OCI-LY1 (cell line): ENCODE data around the gene TUFT1.

ENCODE experiments used
- H2AFZ ChIP-seq: fragments of 200-600 bp; sonication (generic), shearing (Covaris generic); 2 replicates; pipeline ENCODE4 v1.6.0; 2014; ENCODE audit warnings: antibody characterized with exemption, mild to moderate bottlenecking, low read length
- H3F3A ChIP-seq: fragments of 200-600 bp; sonication (generic), shearing (Covaris generic); 2 replicates; pipeline ENCODE4 v1.6.0; 2014; ENCODE audit warnings: mild to moderate bottlenecking, antibody characterized with exemption, low read length, moderate library complexity; ENCODE audit not compliant: insufficient read depth
- H3K27ac ChIP-seq: fragments of 200-600 bp; sonication (generic); 2 replicates; pipeline ENCODE4 v1.5.1; 2014; ENCODE audit warnings: low read length, mixed run types, mild to moderate bottlenecking, low read depth; ENCODE audit not compliant: poor library complexity, severe bottlenecking
- H3K27me3 ChIP-seq: fragments of 200-600 bp; sonication (generic); 2 replicates; pipeline ENCODE4 v1.6.0; 2014; ENCODE audit warnings: antibody characterized with exemption, mild to moderate bottlenecking, low read length, moderate library complexity; ENCODE audit not compliant: insufficient read depth
- H3K36me3 ChIP-seq: fragments of 200-600 bp; sonication (generic); 2 replicates; pipeline ENCODE4 v1.6.1; 2014; ENCODE audit warnings: mild to moderate bottlenecking, antibody characterized with exemption, low read length, moderate library complexity, mixed read lengths; ENCODE audit not compliant: insufficient read depth
- H3K4me1 ChIP-seq: fragments of 200-600 bp; sonication (generic); 2 replicates; pipeline ENCODE4 v1.5.1; 2014; ENCODE audit warnings: mild to moderate bottlenecking, low read length, moderate library complexity; ENCODE audit not compliant: insufficient read depth, severe bottlenecking
- H3K4me2 ChIP-seq: fragments of 200-600 bp; sonication (generic), shearing (Covaris generic); 2 replicates; pipeline ENCODE4 v1.6.1; 2014; ENCODE audit warnings: low read length
- H3K4me3 ChIP-seq: fragments of 200-600 bp; sonication (generic); 2 replicates; pipeline ENCODE4 v1.5.1; 2014; ENCODE audit warnings: low read length, low read depth, mild to moderate bottlenecking, mixed read lengths; ENCODE audit not compliant: poor library complexity, severe bottlenecking
- H3K79me2 ChIP-seq: fragments of 200-600 bp; shearing (Covaris generic); 2 replicates; pipeline ENCODE4 v1.6.1; 2016; ENCODE audit warnings: mixed run types, low read length, mixed read lengths; ENCODE audit not compliant: insufficient read depth
- H3K9ac ChIP-seq: fragments of 200-600 bp; sonication (generic), shearing (Covaris generic); 2 replicates; pipeline ENCODE4 v1.6.1; 2014; ENCODE audit warnings: mild to moderate bottlenecking, low read length, mixed read lengths
- H3K9me2 ChIP-seq: fragments of 200-600 bp; sonication (generic), shearing (Covaris generic); 2 replicates; pipeline ENCODE4 v1.6.1; 2014; ENCODE audit warnings: low read depth, mild to moderate bottlenecking, low read length, mixed read lengths
- H3K9me3 ChIP-seq: fragments of 200-600 bp; shearing (Covaris generic); 2 replicates; pipeline ENCODE4 v1.6.1; 2014; ENCODE audit warnings: low read length, mixed read lengths
- H4K20me1 ChIP-seq: fragments of 200-600 bp; sonication (generic), shearing (Covaris generic); 2 replicates; pipeline ENCODE4 v1.6.0; 2016; ENCODE audit warnings: mild to moderate bottlenecking, low read length; ENCODE audit not compliant: insufficient read depth
- EZH2 ChIP-seq: fragments of 200-600 bp; sonication (generic), shearing (Covaris generic); IDR thresholded peaks from 2 replicates; pipeline ENCODE4 v1.8.0; 2017; ENCODE audit warnings: borderline replicate concordance, mixed run types, mild to moderate bottlenecking, antibody characterized with exemption, low read length, moderate library complexity, mixed read lengths
- TF ChIP-seq, protein P1 (sequence below): fragments of 200-600 bp; sonication (generic), shearing (Covaris generic); IDR thresholded peaks from 2 replicates; pipeline ENCODE4 v1.5.1; 2017; ENCODE audit warnings: mild to moderate bottlenecking, antibody characterized with exemption, low read length, moderate library complexity, mixed read lengths

Gene TUFT1

DNA sequence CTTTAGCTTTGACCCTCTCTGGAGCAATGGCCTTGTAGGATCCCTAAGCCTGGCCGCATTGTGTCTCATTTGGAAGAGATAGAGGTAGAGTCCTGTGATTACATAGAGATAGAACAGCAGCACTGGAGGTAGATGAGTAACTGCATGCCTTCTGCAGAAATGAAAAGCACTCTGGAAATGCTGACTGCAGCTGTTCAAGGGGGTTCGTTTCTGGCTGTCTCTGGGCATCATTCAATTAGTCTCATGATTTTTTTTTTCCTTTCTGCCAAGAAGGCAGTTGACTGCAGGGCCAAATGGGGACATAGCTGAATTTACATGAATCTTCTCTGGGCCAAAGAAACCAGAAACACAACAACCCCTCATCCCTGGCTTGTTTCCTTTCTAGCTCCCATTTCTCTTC, 43.7 kb downstream of the TUFT1 start:
- Histone ChIP-seq H3K4me2 (no peak overlapping the region), H3K36me3 (0 out of 2 replicates have a peak, but pooled peaks cover 3% of the 10 kb centered on the region), H4K20me1 (no peaks in the 10 kb centered on the region), H3K4me3 (no peak overlapping the region), H3F3A (no peaks in the 10 kb centered on the region), H3K4me1 (no peaks in the 10 kb centered on the region), H3K27me3 (no peaks in the 10 kb centered on the region), H2AFZ (no peak overlapping the region), H3K27ac (no peak overlapping the region), H3K9me3 (no peaks in the 10 kb centered on the region), H3K9me2 (no peaks in the 10 kb centered on the region), H3K79me2 (no peaks in the 10 kb centered on the region), H3K9ac (no peak overlapping the region)
- TF ChIP-seq EZH2: no peak
- TF ChIP-seq, protein P1, sequence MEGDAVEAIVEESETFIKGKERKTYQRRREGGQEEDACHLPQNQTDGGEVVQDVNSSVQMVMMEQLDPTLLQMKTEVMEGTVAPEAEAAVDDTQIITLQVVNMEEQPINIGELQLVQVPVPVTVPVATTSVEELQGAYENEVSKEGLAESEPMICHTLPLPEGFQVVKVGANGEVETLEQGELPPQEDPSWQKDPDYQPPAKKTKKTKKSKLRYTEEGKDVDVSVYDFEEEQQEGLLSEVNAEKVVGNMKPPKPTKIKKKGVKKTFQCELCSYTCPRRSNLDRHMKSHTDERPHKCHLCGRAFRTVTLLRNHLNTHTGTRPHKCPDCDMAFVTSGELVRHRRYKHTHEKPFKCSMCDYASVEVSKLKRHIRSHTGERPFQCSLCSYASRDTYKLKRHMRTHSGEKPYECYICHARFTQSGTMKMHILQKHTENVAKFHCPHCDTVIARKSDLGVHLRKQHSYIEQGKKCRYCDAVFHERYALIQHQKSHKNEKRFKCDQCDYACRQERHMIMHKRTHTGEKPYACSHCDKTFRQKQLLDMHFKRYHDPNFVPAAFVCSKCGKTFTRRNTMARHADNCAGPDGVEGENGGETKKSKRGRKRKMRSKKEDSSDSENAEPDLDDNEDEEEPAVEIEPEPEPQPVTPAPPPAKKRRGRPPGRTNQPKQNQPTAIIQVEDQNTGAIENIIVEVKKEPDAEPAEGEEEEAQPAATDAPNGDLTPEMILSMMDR: no peak

DNA sequence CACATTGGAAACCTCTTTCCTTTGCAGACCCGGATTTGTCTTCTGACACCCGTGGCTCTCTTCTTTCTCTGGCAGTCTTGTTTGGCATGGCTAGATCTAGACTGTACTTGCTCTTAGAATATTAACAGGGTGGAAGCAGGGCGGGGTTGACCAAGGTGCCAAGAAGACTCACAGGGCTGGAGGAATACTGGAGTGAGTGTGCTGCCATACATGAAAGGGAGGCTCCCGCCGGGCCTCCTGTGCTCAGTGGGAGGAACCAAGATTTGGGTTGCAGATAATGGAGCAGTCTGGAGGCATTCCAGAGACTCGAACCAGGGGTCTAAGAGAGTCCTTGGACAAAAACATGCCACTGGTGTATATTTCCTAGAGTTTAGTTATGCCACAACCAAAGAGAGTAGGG, 44.2 kb downstream of the TUFT1 start:
- no peak overlapping the region for H3K27ac ChIP-seq
- no peak overlapping the region for H2AFZ ChIP-seq
- H3F3A ChIP-seq: no peaks in the 10 kb centered on the region
- no peaks in the 10 kb centered on the region for H3K9me3 ChIP-seq
- H3K4me3 ChIP-seq: no peak overlapping the region
- no peak overlapping the region for H3K4me2 ChIP-seq
- H3K4me1 ChIP-seq: no peaks in the 10 kb centered on the region
- 0 out of 2 replicates have a peak, but pooled peaks cover 3% of the 10 kb centered on the region for H3K36me3 ChIP-seq
- no peaks in the 10 kb centered on the region for H3K9me2 ChIP-seq
- no peak for TF ChIP-seq EZH2
- TF ChIP-seq, protein P1: no peak
- no peak overlapping the region for H3K9ac ChIP-seq
- no peaks in the 10 kb centered on the region for H3K79me2 ChIP-seq
- H4K20me1 ChIP-seq: no peaks in the 10 kb centered on the region
- H3K27me3 ChIP-seq: no peaks in the 10 kb centered on the region

DNA sequence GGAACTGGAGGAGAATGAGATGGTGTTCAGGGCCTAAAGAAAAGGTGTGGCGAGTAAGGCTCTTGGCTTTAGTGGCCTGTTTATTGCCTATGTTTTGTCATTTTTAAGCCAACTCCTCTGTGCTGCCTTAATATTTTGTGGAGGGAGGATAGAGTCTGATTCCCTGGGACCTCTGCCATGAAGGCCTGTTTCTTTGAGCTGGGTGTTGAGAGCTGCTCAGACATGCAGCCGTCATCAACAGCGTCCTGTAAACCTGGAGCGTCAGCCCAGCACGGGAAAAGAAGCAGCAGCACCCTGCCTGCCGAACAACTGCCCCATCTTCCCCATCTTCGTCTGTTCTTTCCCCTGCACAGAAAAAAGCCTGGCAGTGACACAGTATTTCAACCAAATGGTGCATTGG, 44.7 kb downstream of the TUFT1 start:
- Histone ChIP-seq H3K27ac (no peak overlapping the region), H3K9me3 (no peaks in the 10 kb centered on the region), H2AFZ (no peak overlapping the region)

More for the DNA sequence above, 44.7 kb downstream of the TUFT1 start:
- TF ChIP-seq EZH2: no peak
- TF ChIP-seq, protein P1: no peak
- no peaks in the 10 kb centered on the region for H4K20me1 ChIP-seq
- no peaks in the 10 kb centered on the region for H3F3A ChIP-seq
- no peaks in the 10 kb centered on the region for H3K4me1 ChIP-seq
- no peaks in the 10 kb centered on the region for H3K79me2 ChIP-seq
- H3K9ac ChIP-seq: no peak overlapping the region
- 0 out of 2 replicates have a peak, but pooled peaks cover 3% of the 10 kb centered on the region for H3K36me3 ChIP-seq
- no peaks in the 10 kb centered on the region for H3K9me2 ChIP-seq
- no peaks in the 10 kb centered on the region for H3K27me3 ChIP-seq
- H3K4me2 ChIP-seq: no peak overlapping the region
- no peak overlapping the region for H3K4me3 ChIP-seq
